Stimulated activated CD4-positive, alpha-beta T cell treated with anti-CD3 and anti-CD28 coated beads, Interleukin-4, amount 100 ng/mL, for 4 hours (primary cell): Measurements from ENCODE around the gene RNF207.

Experiments used
- DNase-seq, 2 experiments: peaks; one replicate each; pipeline ENCODE4 v3.0.0-alpha.2; 2020

RNF207 gene

GRCh38 chr1:6269720-6270400, 63.9 kb downstream of the RNF207 start:
- no peak for DNase-seq

- no peak for DNase-seq
These were observed 64.5 kb downstream of the RNF207 start for GRCh38 chr1:6270401-6270800.
